ENCODE data around the gene AMBN. TPM values are rescaled to one million over a fixed set of nuclear protein-coding genes. Genes with fewer than 3 reads are reported as not detected.

Gene AMBN
- total RNA-seq, 4 donors from 2014 or later: 0.42 to 0.68 TPM; not detected in 2

- 96% methylated on average over 1 of the region's 1 CpG for WGBS
- Histone ChIP-seq H3K4me3 (no peak overlapping the region), H3K9me3 (no peaks in the 10 kb centered on the region), H3K27ac (no peak overlapping the region), H3K36me3 (no peaks in the 10 kb centered on the region), H3K4me1 (no peaks in the 10 kb centered on the region), H3K27me3 (no peaks in the 10 kb centered on the region)
- no peak for TF ChIP-seq POLR2AphosphoS5 (IDR thresholded peaks at IDR 0.05)
- TF ChIP-seq CTCF (IDR thresholded peaks at IDR 0.05): no peak
- TF ChIP-seq POLR2A (IDR thresholded peaks at IDR 0.05): no peak
- TF ChIP-seq EP300 (IDR thresholded peaks at IDR 0.05): no peak
- no peak for DNase-seq (ENCODE audit: low spot score in 2 of 2)
Measured at GRCh38 chr4:70559924-70560323, 32.1 kb upstream of the AMBN start.

GRCh38 chr4:70564033-70564432, 28.0 kb upstream of the AMBN start:
- Histone ChIP-seq H3K4me3 (no peak overlapping the region), H3K27me3 (no peaks in the 10 kb centered on the region), H3K4me1 (no peaks in the 10 kb centered on the region), H3K9me3 (no peaks in the 10 kb centered on the region), H3K27ac (no peak overlapping the region), H3K36me3 (no peaks in the 10 kb centered on the region)
- no peak for DNase-seq (ENCODE audit: low spot score in 2 of 2)
- 86% methylated on average over 8 of the region's 8 CpGs for WGBS
- TF ChIP-seq EP300 (IDR thresholded peaks at IDR 0.05) (no peak), POLR2AphosphoS5 (IDR thresholded peaks at IDR 0.05) (no peak), CTCF (IDR thresholded peaks at IDR 0.05) (no peak), POLR2A (IDR thresholded peaks at IDR 0.05) (no peak)

- DNase-seq (ENCODE audit: low spot score in 2 of 2): no peak
- WGBS: 83% methylated on average over 2 of the region's 2 CpGs
- Histone ChIP-seq H3K9me3 (no peaks in the 10 kb centered on the region), H3K27ac (no peak overlapping the region), H3K27me3 (no peaks in the 10 kb centered on the region), H3K36me3 (no peaks in the 10 kb centered on the region), H3K4me1 (no peaks in the 10 kb centered on the region), H3K4me3 (no peak overlapping the region)
- TF ChIP-seq EP300 (IDR thresholded peaks at IDR 0.05) (no peak), POLR2A (IDR thresholded peaks at IDR 0.05) (no peak), POLR2AphosphoS5 (IDR thresholded peaks at IDR 0.05) (no peak), CTCF (IDR thresholded peaks at IDR 0.05) (no peak)
Measured at GRCh38 chr4:70570796-70571195, 21.3 kb upstream of the AMBN start.

GRCh38 chr4:70571772-70572171, 20.3 kb upstream of the AMBN start:
- Histone ChIP-seq H3K36me3 (no peaks in the 10 kb centered on the region), H3K9me3 (no peaks in the 10 kb centered on the region), H3K4me3 (no peak overlapping the region), H3K4me1 (no peaks in the 10 kb centered on the region), H3K27me3 (no peaks in the 10 kb centered on the region), H3K27ac (no peak overlapping the region)
- 30% methylated on average over 2 of the region's 2 CpGs for WGBS
- no peak for DNase-seq (ENCODE audit: low spot score in 2 of 2)
- TF ChIP-seq POLR2AphosphoS5 (IDR thresholded peaks at IDR 0.05): no peak
- no peak for TF ChIP-seq EP300 (IDR thresholded peaks at IDR 0.05)
- no peak for TF ChIP-seq CTCF (IDR thresholded peaks at IDR 0.05)
- no peak for TF ChIP-seq POLR2A (IDR thresholded peaks at IDR 0.05)

- no peak overlapping the region for H3K4me3 ChIP-seq
- TF ChIP-seq POLR2A (IDR thresholded peaks at IDR 0.05): no peak
- TF ChIP-seq CTCF (IDR thresholded peaks at IDR 0.05): no peak
- TF ChIP-seq EP300 (IDR thresholded peaks at IDR 0.05): no peak
- no peak for TF ChIP-seq POLR2AphosphoS5 (IDR thresholded peaks at IDR 0.05)
- no peaks in the 10 kb centered on the region for H3K4me1 ChIP-seq
- H3K27ac ChIP-seq: no peak overlapping the region
- H3K27me3 ChIP-seq: no peaks in the 10 kb centered on the region
- DNase-seq (ENCODE audit: low spot score in 2 of 2): no peak
- H3K9me3 ChIP-seq: no peaks in the 10 kb centered on the region
- no peaks in the 10 kb centered on the region for H3K36me3 ChIP-seq
Measured at GRCh38 chr4:70575964-70576363, 16.1 kb upstream of the AMBN start.

Data from suprapubic skin (tissue), 4 donors.